Activated CD4-positive, alpha-beta T cell treated with anti-CD3 and anti-CD28 coated beads, Interleukin-2, amount 50 U/mL, for 24 hours (primary cell): ENCODE data around the gene DPH7.
A peak's percentile ranks its signal among the peaks of the same experiment; 100 is the strongest.
"Not testable (repeated sequence)": the region's sequence is repeated elsewhere in the genome, so short reads cannot be mapped to it uniquely, and the experiment has no call there.

ENCODE experiments used
- DNase-seq, 2 donors: peaks; one replicate each; pipeline ENCODE4 v3.0.0-alpha.2; 2020; ENCODE audit warnings: low read depth in 1 of 2, low spot score in 1 of 2

The DPH7 gene

GRCh38 chr9:137550958-137551263, 27.8 kb downstream of the DPH7 start:
- DNase-seq, result not testable (repeated sequence)

GRCh38 chr9:137550231-137550621, 28.5 kb downstream of the DPH7 start, which contains the start of gene PNPLA7:
PNPLA7 (minus strand) TSS chr9:137550402; CDS start chr9:137550197, 205 bp downstream.
- DNase-seq, result peak; percentile 20 to 23

- no peak for DNase-seq
These were observed 30.8 kb downstream of the DPH7 start for GRCh38 chr9:137547687-137548543.

- no peak for DNase-seq
These were observed 33.6 kb downstream of the DPH7 start for GRCh38 chr9:137545123-137545522.

- DNase-seq, result no peak
These were observed 34.5 kb downstream of the DPH7 start for GRCh38 chr9:137544176-137544760.

GRCh38 chr9:137543237-137543963, 35.3 kb downstream of the DPH7 start:
- DNase-seq, result no peak

- no peak for DNase-seq
These were observed 36.2 kb downstream of the DPH7 start for GRCh38 chr9:137542486-137542885.

- no peak for DNase-seq
These were observed 38.2 kb downstream of the DPH7 start for GRCh38 chr9:137540536-137540935.

- DNase-seq, result no peak
These were observed 40.7 kb downstream of the DPH7 start for GRCh38 chr9:137538058-137538457.

- not testable (repeated sequence) for DNase-seq
These were observed 42.1 kb downstream of the DPH7 start for GRCh38 chr9:137536594-137537131.

GRCh38 chr9:137535120-137535428, 43.7 kb downstream of the DPH7 start:
- DNase-seq, result no peak

- DNase-seq, result peak in 1 of 2 donors; percentile 32
These were observed 44.2 kb downstream of the DPH7 start for GRCh38 chr9:137534256-137535119.

GRCh38 chr9:137532891-137533468, 45.7 kb downstream of the DPH7 start:
- DNase-seq, result not testable (repeated sequence)

GRCh38 chr9:137531099-137531765, 47.5 kb downstream of the DPH7 start:
- DNase-seq, result no peak

- no peak for DNase-seq
These were observed 48.4 kb downstream of the DPH7 start for GRCh38 chr9:137530331-137530730.

GRCh38 chr9:137524981-137525317, 53.8 kb downstream of the DPH7 start:
- no peak for DNase-seq

GRCh38 chr9:137524161-137524980, 54.4 kb downstream of the DPH7 start:
- no peak for DNase-seq

GRCh38 chr9:137522746-137523455, 55.8 kb downstream of the DPH7 start:
- DNase-seq, result no peak
